Prostate gland (tissue), 2 donors: Measurements from ENCODE around the gene MYDGF.

Experiments used
- CTCF ChIP-seq, 4 experiments: fragments of 200-600 bp in 2 of 4; fragments of 450-650 bp in 2 of 4; sonication (generic) in 2 of 4; IDR thresholded peaks; 1 replicate in 3 of 4; 2 replicates in 1 of 4; pipeline ENCODE4 v1.5.1; 2016 to 2019; ENCODE audit warnings: antibody characterized with exemption in 4 of 4, mild to moderate bottlenecking in 2 of 4, moderate library complexity in 2 of 4
- POLR2AphosphoS5 ChIP-seq: sonication (generic); formaldehyde crosslinking; IDR thresholded peaks from one replicate; pipeline ENCODE4 v1.6.1; 2017; ENCODE audit warnings: antibody characterized with exemption

GRCh38 chr19:4717191-4717965, 47.2 kb upstream of the MYDGF start:
- TF ChIP-seq CTCF (IDR thresholded peaks at IDR 0.05) (no peak), POLR2AphosphoS5 (no peak)
